Skeletal muscle cell (primary cell): ENCODE measurements around the gene ADCY10.
A peak's percentile ranks its signal among the peaks of the same experiment; 100 is the strongest.

Experiments used
- DNase-seq: peaks from one replicate; pipeline ENCODE4 v3.0.0-alpha.2; 2010; ENCODE audit warnings: low read depth
- H3K4me3 ChIP-seq: 2 replicates; pipeline ENCODE4 v1.5.1; 2011; ENCODE audit warnings: low read depth, mild to moderate bottlenecking, control low read depth, low read length, moderate library complexity

Gene ADCY10

DNA sequence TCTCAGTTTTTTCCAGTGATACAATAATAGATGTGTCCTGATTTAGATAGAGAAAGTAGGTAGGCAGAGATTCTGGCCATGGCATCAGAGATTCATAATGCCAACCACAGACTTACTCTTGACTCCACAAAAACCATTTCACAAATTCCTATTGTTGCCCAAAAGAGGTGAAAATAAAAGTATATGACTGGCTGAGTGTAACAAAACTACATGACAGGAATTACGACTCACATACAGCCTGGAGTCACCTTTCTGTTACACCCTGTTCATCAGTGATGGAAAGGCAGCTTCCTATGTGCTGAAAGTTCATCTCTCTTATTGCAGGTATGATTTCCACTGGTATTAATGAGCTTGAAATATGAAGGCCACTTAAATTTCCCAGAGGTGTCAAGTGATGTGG is 119.9 kb downstream of the ADCY10 start:
- DNase-seq: no peak
- no peak overlapping the region for H3K4me3 ChIP-seq

DNA sequence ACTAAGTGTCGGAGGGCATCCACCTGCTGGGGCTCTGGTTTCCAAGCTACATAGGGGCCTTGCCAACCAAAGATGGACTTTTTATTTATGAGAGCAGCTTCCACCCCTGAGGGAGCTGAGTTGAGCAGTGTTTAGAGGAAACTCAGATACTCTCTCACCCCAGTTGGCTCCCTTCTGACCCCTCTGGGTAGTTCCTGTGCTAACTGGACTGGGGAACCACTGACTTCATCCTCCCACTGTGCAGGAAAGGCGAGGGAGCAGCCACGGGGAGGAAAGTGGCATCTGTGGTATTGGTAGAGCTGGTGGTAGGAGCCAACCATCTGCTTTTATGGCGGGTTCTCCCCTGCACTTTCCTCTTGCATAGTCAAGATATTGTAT is 121.8 kb downstream of the ADCY10 start:
- no peak overlapping the region for H3K4me3 ChIP-seq
- no peak for DNase-seq

DNA sequence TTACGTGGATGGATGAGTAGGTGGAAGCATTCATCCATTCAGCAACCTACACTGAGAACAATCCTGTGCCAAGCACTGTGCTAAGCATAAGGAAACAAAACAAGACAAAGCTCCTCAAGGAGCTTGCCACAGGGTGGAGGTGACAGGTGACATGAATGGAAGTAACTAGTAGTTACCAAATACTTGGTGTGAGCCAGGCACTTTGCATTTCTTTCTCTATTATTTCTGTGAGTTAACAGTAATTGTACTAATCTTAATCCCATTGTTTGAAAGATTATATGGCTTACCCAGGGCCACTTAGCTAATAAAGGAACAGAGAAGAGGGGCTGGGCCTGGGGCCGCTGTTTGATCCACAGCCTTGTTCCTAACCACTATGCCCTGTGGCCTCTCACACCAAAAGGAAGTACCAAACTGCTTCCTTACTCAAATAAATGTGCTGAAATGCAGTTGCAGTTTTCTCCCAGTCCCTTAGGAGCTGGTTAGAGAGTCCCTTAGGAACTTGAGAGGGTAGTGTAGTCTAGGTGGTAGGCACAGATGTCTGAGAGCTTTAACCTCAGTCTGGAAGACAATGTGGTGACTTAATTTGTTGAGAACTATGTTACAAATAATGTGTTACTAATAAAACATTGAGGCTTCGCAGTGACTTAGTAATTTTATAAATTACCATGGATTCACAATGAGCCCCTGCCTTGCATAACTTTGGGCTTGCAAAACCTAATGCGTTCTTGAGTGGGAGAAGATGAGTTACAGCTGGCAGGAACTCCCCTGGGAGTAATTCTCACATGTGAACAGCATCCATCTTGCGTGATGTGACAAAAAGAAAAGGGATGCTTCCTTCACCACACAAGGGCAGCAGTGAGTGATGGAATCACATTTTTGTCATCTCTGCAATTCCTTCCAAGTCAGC is 122.4 kb downstream of the ADCY10 start:
- no peak overlapping the region for H3K4me3 ChIP-seq
- DNase-seq: peak; percentile 99

DNA sequence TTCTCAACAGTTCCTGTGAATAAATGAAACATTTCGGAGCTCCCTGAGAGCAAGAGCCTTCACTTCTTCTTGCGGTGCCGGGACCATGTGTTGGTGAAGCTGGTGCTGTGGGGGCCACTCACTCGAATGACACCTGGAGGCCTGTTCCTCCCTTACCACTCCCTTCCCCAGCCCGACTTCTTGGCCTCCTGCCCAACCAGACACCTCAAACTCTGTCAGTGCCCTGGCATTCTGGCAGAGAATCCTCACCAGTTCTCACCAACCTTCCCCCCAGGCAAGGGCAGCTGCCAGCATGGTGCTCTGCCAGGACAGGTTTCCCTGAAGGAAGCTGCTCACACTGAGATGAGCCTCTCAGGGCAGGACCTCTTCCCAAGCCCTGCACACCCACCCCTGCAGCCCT is 123.8 kb downstream of the ADCY10 start:
- H3K4me3 ChIP-seq: no peak overlapping the region
- DNase-seq: no peak

DNA sequence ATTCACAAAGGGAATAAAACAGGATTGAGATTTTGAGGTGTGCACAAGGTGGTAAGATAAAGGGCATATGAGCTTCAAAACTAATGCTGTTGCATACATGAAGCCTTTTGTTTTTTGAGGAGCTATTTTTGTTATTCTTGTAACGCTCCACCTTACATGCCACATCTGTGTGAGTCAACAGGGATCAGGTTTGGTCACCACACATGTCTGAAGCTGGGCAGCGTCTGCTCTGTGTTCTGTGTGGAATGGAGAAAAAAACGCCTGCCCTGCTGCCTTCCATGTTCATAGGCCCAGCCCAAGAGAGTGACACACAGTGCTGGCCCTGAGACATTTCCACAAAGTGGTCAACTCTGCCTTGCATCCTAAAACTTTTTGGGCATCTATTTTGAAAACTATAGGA is 124.4 kb downstream of the ADCY10 start:
- DNase-seq: no peak
- H3K4me3 ChIP-seq: no peak overlapping the region

DNA sequence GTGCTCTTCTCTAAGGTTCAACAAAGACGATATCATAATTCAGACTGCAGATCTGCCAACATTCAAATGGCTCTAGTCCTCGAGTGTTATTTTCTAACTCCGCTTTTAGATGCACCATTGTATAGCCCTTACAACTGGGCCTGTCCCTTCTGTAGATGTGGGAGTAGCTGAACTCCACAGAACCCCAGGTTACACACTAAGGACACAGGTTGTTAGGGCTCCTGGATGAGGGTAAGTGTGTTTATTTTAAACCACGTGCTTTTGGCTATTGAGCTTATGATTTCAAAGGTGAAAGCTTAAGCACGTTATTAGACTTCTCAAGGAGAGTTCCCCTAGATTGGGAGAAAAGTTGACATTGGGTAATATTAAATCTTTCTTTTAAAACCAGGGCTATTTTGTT is 127.4 kb downstream of the ADCY10 start:
- H3K4me3 ChIP-seq: no peak overlapping the region
- no peak for DNase-seq

DNA sequence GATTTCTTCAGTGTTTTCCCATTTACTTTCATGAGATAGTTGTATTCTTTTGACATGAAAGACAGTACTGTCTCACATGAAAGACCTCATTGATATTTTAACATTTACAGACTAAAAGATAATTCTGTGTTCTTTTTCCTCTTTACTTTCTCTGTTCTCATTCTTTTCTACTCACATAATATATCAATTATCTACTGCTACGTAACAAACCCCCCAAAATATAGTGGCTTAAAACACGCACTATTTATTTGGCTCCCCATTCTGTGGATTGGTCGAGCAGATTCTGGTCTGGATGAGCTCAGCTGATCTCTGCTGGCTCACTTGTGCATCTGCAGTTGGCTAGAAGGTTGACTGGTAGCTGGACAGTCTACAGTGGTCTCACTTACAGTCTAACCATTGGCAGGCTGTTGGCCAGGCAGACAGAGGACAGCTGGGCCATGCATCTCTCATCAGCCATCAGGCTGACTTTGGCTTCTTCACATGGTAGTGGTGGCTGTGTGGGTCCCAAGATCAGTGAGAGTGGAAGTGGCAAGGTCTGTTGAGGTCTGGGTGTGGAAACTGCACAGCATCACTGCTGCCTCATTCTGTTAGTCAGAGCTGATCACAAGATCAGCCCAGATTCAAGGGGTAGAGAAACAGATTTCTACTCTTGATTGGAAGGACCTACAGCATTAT is 128.9 kb downstream of the ADCY10 start:
- H3K4me3 ChIP-seq: no peak overlapping the region
- no peak for DNase-seq

DNA sequence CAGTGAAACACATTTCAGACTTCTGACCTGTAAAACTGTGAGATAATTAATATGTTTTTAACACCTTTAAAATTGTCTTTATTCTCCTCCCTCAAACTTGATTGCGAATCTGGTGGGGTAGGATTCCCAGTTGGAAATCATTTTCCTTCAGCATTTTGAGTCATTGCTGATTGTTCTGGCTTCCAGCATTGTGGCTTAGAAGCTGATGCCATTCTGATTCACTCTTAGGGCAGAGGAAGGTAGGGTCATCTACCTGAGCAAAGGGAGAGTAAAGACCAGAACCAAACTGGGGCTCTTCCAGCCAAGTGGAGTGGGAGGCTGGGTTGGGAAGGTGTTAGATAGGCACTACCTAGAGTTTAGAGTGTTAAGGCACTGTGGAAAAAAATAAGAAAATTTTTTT is 131.0 kb downstream of the ADCY10 start:
- H3K4me3 ChIP-seq: no peak overlapping the region
- no peak for DNase-seq

DNA sequence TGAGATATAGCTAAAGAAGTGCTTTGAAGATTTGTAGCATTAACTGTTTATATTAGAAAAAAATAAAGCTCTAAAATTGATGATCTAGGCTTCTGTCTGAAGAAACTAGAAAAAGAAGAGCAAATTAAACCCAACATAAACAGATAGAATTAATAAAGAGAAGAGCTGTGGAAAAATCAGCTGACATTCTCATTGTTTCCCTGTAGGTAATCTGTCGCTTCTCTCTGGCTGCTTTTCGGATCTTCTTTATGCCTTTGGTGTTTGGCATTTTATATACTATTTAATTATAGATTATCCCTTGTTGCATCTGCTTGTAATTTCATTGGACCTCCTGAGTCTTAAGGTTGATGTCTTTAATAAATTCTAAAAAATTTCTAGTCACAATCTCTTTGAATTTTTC is 132.4 kb downstream of the ADCY10 start:
- H3K4me3 ChIP-seq: no peak overlapping the region
- DNase-seq: no peak

DNA sequence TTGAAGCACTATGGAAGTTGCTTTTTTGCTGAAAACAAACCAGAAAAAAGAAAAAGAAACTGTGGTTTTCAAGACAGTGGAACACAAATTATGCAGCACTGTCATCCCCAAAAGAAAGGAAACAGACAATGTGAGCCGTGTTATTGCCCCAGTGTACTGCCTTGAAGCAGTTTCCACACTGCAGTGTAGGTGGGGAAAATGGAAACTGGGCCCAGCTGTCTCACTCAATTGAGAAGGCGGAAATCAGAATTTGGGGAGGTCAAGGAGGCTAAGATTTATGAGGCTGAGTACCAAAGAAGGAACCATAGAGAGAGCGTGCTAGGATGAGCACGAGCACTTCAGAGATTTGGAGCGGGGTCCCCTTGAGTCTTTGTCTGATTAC is 136.7 kb downstream of the ADCY10 start:
- no peak for DNase-seq
- H3K4me3 ChIP-seq: no peak overlapping the region

DNA sequence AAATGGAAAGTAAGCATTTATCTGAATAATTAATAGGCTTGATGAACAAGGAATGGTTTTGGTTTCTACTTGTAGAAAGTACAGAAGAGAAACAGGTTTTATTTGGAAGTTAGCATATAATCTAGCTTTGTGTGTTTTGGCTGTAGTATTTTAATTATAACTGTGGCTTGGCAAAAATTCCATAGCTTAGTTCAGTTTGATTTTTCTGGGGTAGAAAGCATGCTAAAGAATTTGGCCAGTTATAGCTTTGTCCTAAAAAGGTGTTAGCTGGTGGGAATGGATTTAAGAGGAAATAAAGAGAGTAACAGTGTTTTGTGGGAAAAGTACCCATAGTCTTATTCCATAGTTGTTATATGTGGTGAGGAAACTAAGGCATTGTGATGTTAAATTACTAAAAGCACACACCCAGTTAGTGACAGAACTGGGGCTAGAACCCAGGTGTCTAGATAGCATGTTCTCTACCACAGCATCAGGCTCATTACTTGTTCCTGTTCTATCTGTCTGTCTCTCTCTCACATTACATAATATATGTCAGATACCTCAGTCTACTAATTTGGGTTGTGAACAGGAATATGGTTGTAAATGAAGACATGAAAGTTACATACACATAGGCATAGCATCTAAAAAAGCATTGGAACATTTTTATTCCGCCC is 137.2 kb downstream of the ADCY10 start:
- H3K4me3 ChIP-seq: no peak overlapping the region
- no peak for DNase-seq

DNA sequence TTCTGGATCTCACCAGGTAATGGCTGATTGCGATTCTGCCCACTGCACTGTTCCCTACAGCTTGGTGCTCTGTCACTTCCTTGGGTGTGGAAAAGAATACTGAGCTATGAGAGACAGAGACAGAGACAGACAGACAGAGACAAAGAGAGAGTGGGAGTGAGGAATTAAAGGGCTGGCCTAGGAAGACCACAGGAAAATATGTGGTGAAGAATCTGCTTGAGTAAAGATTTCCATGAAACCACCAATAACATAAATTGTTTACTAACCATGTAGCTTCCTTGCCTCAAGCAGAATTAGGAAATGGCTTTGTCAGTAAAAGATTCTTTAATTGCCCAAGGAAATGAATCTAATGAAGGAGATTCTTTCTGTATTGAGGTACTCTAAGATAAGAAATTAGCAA is 137.8 kb downstream of the ADCY10 start:
- H3K4me3 ChIP-seq: no peak overlapping the region
- no peak for DNase-seq

DNA sequence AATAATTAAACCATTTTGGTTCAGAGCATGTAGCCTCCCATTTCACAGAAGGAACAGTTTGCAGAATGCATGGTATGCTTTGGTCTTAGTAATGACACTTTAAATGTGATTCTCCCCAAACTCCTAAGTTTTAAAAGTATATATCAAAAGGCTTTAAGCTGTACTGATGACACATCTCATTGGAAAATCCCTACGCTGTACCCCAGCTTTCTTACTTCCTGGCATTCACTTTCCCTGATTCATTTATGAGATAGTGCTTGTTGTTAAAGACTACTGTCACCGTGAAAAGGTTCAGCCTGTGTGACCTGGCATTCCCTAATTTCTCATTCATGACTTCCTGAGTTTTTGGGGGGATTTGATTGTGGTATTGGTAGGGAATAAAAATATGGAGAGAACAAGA is 138.8 kb downstream of the ADCY10 start:
- DNase-seq: no peak
- H3K4me3 ChIP-seq: no peak overlapping the region

DNA sequence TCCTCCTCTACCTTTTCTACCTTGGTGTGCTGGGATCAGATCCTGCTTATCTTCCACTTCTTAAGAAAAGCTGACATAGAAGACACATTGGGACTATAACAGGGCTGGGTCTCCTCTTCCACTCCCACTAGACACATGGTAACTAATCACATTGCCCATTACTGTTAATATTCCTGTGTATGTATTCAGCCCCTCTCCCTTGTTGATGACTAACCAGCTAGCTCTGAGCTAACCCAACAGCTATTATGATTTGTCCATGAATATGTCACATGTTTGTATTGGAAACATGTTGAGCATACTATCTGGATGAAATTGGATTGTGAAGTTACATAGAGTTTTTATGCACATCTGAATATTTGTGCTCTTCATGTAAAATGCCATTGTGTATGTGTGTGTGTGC is 139.2 kb downstream of the ADCY10 start:
- DNase-seq: no peak
- no peak overlapping the region for H3K4me3 ChIP-seq

DNA sequence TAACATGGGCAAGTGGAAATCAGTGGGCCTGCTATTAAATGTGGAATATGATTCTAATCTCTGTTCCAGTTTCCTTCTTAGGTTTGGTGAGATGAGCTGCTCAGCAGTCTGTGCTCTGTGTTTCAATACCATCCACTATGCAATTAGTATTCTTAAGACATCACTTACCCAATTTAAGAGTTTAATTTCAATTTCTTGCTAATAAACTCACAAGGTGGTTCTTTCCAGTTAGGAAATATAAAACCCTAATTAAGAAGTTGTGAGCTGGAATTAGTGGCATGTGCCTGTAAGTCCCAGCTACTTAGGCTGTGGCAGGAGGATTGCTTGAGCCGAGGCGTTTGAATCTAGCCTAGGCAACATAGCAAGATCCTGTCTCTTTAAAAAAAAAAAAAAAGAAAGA is 140.4 kb downstream of the ADCY10 start:
- no peak for DNase-seq
- H3K4me3 ChIP-seq: no peak overlapping the region

DNA sequence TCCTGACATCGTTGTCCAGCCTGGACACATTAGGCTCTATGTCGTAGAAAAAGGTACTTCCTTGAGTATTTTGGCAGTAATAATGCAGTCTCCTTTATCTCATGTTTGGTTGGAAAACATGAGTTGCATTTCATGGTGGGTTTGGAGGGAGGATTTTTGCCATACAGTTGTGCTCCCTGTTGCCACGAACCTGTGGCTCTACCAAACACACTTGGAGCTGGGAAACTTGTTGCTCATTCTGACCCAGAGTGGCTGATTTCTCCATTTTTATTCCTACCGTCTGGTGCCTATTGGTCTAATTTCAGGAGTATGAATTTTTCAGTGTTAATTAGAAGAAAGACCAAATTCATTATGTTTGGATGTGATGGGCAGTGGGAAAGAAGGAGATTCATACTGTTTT is 141.5 kb downstream of the ADCY10 start:
- no peak overlapping the region for H3K4me3 ChIP-seq
- no peak for DNase-seq

DNA sequence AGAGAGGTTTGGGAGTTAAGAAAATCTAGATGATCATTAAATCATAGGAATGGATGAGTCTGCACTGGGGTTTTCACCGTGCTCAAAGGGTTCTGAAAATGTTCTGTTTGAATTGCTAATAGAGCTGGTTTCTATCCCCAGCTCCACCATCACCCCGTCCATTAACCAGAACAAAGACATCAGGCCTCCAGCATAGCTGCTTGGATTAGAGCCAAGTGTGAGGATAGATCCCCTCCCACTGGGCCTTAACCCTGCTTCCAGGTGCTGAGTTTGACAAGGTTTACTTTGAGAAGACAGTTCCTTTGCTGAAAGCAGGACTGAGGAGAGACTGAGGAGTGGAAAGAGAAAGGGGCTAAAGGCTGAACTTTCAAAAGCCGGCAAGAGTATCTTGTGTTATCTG is 143.8 kb downstream of the ADCY10 start:
- no peak for DNase-seq
- H3K4me3 ChIP-seq: no peak overlapping the region

DNA sequence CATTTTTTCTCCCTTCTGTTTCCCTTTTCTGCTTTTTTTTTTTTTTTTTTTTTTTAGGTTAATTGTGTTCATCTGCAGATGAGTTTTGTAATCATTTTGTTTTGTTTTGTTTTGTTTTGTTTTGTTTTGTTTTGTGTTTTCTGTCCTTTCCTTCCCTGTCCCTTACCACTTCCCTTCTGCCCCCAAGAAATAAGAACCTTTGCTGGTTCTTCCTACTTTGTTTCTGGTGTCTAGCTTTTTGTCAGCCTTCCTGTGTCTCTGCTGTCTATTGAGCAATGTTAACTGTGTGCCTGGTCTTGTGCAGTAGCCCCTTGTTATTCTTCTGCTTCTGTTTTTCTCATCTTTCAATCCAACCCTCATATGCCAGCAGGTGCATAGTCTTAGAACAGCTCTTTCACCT is 146.2 kb downstream of the ADCY10 start:
- no peak overlapping the region for H3K4me3 ChIP-seq
- no peak for DNase-seq

DNA sequence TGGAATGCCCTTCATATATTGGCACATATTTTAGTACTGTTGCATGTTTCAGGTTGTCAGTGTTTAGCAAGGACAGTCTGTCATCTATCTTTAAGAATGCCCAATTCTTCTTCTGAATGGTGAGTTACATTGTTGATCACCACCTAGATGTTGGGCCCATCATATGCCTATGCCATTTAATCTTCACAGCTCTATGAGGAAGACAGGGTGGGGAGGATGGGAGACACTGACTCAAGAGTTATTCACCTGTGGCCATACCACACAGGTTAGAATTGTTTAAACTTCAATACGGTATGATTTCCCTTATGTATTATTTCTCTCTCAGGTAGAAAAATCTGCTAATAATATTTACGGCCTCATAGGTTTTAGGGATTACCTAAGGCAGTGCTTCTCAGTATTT is 147.4 kb downstream of the ADCY10 start:
- DNase-seq: no peak
- no peak overlapping the region for H3K4me3 ChIP-seq

DNA sequence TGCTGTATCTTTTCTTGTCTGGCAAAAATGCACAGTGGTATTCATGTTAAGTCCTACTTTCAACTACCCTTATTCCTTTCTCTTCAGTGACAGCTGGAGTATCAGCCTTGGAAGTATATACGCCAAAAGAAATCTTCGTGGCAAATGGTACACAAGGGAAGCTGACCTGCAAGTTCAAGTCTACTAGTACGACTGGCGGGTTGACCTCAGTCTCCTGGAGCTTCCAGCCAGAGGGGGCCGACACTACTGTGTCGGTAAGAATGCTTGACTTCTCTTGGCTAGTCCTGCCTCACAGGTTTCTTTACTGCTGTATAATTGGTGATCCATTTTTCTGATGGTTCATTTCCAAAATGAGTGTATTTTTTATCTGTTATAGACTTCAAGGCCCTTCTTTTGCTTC is 148.4 kb downstream of the ADCY10 start:
- H3K4me3 ChIP-seq: no peak overlapping the region
- DNase-seq: no peak
